NCI-H2171 (cell line): ENCODE data around the gene GALR2.
"Not testable (repeated sequence)": the region's sequence is repeated elsewhere in the genome, so short reads cannot be mapped to it uniquely, and the experiment has no call there.

Experiments used
- DNase-seq: peaks from one replicate; lab custom pipeline; 2025; lab: John Stamatoyannopoulos, UW

The GALR2 gene

GRCh38 chr17:76049836-76050537 is 24.6 kb upstream of the GALR2 start:
- DNase-seq = no peak

DNA sequence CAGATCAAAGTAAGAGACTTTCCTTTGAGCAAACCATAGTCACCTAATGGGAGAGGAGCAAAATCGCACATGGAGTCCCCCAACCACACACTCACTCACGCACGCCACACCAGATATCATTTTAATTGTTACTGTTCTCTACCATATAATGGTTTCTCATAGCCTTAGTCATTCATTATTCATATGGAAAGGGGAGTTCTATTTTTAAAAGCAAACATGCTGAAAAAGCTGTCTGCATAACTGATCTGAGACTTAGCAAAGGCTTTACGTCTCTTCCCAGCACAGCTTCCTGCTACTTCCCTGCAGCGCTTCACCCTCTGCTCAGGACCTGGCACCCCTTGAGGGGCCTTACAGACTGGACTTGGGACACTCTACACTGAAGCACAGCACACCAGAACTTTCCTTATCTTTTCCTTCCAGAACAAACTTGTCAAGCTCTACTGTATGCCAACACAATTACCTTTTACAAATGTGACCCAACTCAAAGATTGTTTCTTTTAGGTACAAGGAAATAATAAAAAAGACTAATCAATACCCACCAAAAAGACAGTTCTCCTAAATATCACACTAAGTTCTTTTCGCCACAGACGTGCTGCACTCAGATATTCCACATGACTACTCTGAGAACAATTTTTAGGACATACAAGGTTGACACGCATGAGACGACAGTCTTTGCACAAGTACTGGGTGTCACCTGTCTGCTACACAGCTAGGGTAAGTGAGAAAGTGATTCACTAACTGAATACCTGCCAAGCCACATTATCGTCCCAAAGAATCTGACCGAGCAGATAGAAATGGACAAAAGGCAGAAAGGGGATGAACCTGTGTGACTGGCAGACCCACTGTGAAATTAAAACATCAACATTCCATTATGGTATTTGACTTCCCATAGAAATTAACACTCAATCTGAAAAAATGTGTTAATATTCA is 23.8 kb upstream of the GALR2 start:
- no peak for DNase-seq

DNA sequence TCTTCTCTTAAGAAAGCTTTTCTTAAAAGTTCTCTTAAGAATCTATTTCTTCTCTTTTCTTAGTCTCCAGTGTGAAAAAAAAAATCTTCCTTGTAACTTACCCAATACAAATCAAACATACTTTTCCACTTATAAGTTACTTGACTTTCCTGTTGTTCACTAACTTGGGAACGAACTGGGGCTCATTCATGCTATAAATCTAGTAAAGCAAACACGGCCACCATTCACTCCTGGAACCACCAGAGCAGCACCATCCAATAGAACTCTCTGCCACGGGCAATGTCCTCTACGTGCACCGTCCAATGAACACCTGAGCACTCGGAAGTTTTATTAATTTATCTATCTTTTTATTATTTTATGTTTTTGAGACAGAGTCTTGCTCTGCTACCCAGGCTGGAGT is 23.0 kb upstream of the GALR2 start:
- DNase-seq = no peak

DNA sequence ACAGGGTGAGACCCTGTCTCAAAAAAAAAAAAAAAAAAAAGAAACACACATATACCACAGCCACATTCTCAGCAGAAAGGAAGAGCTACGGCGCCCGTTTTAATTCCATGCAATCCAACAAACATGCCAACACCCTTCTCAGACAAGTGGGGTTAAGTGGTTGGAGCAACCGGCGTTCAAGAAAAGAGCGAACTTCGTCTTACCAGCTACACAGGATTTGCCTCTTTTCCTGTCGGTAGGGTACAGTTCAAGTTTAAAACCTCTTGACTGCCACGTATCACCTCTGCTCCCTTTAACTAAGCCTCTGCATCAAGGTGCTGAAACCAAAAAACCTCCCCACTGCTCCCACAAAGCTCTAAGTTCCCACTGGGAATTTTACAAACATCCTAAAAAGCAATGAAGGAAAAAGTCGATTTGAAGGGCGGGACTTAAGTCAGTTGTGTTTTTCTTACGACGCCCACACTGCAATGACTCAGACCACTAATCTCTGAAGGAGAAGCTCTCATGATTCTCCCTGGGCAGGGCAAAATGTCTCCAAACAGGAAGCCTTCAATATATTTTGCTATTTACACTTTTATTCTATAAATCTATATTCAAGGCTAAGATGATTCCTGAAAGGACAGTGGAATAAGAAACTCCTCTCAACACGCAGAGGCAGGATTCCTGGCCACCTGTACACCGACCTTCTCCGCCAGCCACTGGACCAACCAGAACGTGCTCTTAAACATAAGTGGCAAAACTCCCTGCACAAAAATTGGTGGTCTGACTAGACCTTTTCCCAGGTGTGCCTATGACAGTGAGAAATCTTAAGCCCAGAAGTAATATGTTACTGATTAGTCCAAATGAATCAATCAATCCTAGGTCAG is 21.1 kb upstream of the GALR2 start:
- no peak for DNase-seq

DNA sequence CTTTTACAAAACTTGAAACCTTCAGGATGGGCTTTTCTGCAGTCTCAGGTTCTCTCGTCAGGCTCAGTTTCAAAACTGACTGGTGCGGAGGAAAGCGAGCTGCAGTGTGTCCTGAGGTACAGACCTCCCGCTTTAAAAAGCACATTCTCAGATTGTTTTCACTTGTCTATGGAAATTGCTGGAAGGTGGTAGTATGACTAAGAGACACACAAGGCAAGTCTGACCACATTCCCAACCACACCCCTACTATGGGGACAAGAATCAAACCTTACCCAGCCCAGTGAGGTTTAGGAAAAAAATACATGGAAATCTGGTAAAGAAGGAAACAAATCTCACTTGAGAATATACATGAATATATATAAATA is 20.5 kb upstream of the GALR2 start:
- DNase-seq = no peak

DNA sequence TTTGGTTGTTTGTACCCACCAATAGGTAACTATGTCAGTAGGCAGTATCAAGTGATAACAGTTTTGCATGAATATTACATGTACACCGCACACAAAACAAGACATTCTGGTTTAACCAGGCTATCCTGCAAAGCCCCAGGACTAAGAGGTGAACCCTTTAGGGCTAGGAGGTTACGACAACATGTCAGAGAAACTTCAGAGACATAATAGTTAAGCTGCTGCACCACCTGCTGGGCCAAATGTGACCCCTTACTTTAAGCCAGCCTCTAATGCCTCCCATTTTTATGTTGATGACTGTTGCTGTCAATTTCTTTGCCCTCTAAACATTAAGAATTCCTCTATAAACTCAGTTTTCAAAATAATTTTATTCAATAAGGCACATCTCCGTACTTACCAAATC is 17.7 kb upstream of the GALR2 start:
- DNase-seq = no peak

GRCh38 chr17:76058264-76058663 is 16.3 kb upstream of the GALR2 start:
- DNase-seq = not testable (repeated sequence)

DNA sequence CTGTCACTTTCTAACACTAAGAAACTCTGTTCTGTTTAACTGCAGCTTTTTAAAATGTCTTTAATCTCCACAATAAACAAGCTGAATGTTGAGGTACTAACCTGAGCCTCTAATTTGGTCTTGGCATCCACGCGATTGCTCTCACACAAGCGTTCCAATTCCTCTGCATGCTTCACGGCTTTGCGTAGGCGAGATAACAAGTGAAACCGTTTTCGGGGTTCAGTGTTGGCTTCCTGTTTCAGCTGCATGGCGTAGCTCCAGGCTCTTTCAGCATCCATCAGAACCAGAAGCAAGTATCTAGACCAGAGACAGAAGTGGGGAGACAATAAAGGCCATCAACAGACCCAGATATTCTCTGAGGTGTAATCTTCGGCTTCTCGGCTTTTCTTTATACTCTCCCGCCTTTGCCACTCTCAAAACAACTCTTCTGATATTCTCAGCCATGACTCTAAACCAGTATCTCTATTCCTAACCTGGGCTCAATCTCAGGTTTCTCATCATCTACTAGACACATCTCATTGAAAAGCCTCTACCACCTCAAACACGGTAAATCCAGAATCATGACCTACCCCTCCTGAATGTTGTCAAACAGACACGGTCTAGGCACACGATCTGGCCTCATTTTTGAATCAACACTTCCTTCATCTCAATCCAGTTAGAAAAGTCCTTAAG is 10.6 kb upstream of the GALR2 start:
- no peak for DNase-seq

- DNase-seq = no peak
Observed at GRCh38 chr17:76065775-76066174, 8.8 kb upstream of the GALR2 start.

DNA sequence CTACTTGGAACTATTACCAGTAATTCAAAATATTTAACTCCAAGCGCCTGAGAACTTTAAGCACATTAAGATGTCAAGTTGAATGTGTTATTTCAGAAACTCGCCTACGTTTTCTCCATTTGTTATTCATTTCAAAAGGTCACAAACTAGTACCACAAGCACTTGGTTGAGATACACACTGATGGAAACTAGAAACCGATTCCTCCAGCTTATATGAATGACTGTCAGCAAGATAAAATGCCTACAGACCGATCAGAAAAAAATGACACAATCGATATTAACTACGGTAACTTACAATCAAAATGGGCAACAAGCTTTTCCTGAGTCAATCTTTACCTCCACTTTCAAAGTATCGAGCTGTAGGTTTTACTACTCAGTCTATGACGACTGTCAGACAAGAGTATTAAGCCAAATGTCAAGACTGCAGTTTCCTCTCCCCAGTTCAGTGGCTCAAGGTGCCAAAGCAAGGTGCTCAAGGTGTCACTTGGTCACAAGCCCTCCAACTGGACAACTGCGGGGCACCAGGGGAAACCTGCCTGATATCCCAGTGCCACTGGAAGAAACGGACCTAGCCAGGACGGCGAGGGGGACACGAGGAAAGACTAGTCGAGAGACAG is 2.9 kb upstream of the GALR2 start:
- DNase-seq = no peak

DNA sequence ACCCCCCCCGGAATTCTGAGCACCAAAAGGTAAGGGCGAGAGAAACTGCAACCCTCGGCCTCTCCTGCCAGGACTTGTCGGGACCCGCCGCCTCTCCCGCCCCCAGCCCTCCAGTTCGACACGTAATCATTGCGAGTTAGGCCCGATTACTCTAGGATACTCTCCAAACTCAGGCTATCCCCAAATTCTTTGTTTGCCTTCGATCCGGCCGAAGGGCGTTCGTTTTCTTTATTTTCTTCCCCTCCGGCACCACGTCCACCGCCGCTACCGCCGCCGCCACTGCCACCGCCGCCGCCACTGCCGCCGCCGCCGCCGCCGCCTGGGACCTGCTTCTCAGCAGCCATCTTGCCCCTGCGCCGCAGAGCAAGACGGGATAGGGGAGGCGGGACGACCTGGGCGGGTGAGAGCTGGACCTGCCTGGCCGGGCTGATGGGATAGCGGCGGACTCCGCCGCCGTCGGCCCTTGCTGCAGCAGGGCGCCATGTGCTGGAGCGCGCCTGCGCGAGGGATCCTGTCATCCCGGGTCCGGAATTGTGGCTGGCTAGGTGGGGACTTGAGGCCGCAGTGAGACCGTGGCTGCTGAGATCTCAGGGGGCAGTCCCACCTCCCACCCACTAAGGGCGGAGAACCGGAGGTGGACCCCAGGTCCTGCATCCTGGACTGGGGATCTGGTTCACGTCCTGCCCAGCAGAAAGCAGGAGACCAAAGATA is 2.3 kb upstream of the GALR2 start, which contains the start of gene SRP68:
TSS of gene SRP68 (minus strand) at position 370 of the 711 bp plus-strand sequence. CDS start at position 344, 26 bp downstream.
- peak; percentile 82 for DNase-seq

GRCh38 chr17:76075364-76076145 is 974 bp downstream of the GALR2 start:
- no peak for DNase-seq

DNA sequence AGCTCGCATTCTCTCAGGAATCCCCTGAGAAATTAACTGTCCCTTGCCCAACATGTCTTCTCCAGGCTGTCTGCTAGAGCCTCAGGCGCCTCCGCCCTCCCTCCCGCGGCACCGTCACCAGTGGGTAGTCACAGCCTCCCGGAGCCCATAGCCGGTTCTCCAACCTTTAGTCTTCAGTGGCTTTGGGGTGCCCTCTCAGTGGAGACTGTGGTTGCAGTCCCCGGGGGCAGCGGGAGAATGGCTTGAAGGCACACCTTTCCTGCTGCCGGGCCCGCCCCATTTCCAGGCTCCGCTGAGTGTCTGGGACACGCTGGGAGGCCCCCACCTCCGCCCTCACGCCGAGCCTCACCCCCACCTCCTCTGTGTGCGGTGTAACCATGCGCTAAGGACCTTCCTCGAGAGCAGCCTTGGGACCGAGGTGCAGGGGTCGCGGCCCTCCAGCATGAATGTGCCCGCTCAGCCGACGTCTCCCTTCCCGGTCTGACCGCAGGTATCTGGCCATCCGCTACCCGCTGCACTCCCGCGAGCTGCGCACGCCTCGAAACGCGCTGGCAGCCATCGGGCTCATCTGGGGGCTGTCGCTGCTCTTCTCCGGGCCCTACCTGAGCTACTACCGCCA is 1.7 kb downstream of the GALR2 start:
- no peak for DNase-seq

GRCh38 chr17:76076765-76077583 is 2.4 kb downstream of the GALR2 start:
- no peak for DNase-seq

DNA sequence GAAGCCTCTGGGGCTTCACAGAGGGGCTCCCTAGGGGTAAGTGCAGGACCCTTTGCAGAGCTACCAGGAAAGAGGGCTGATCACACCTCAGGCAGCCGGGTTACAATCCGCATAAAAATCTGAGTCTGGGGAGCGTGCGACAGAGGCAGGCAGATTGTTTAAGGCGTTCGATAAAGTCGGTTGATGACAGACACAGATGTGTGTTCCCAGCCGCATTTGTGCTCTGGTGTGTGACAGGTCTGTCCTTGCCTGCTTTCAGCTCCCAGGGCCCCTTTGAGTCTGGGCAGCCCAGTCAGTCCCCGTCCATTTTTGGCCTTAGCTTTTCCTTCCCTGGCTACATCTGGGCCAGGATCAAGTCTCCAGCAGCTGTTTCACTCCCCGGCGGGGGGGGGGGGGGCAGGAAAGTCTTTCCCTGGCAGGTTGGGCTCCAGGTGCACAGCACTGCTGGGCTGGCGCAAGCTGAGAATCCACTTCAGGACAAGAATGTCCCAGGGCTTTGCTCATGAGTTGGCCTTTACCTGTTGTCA is 3.1 kb downstream of the GALR2 start:
- no peak for DNase-seq

DNA sequence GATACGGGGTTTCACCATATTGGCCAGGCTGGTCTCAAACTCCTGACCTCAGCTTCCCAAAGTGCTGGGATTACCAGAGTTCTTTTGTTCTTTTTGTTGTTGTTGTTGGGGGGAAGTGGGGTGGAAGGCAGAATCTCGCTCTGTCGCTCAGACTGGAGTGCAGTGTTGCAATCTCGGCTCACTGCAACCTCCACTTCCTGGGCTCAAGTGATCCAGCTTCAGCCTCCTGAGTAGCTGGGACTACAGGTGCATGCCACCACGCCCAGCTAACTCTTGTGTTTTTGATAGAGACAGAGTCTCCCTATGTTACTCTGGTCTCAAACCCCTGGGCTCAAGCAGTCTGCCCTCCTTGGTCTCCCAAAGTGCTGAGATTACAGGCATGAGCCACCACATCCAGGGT is 3.8 kb downstream of the GALR2 start:
- DNase-seq = not testable (repeated sequence)

- DNase-seq = no peak
Observed at GRCh38 chr17:76078860-76079534, 4.4 kb downstream of the GALR2 start, which contains the start of gene ZACN. Gene ZACN (plus strand): TSS chr17:76079182. CDS start chr17:76079265, 83 bp downstream.
